Omental fat pad (tissue), 4 donors: Measurements from ENCODE around the gene CIAO2A. TPM values are rescaled to one million over a fixed set of nuclear protein-coding genes. Genes with fewer than 3 reads are reported as not detected.
"Not testable (repeated sequence)": the region's sequence is repeated elsewhere in the genome, so short reads cannot be mapped to it uniquely, and the experiment has no call there.

ENCODE experiments used
- ATAC-seq: fragments of 150-250 bp; one replicate; pipeline ENCODE4 v1.9.1; 2016; ENCODE audit warnings: mild to moderate bottlenecking, moderate library complexity; ENCODE audit not compliant: low FRiP score
- DNase-seq: peaks from one replicate; pipeline ENCODE4 v3.0.0-alpha.2; 2019; ENCODE audit warnings: low spot score
- CTCF ChIP-seq, 3 donors: fragments of 450-650 bp; IDR thresholded peaks; one replicate each; pipeline ENCODE4 v1.5.1; 2016 to 2017; ENCODE audit warnings: antibody characterized with exemption in 3 of 3, mild to moderate bottlenecking in 3 of 3, moderate library complexity in 2 of 3
- total RNA-seq, 4 donors: library from RNA; depleted of rRNA; stranded (reverse); fragments of >200 nt; gene quantifications; one replicate each; pipeline ENCODE4 v1.1.0, GENCODE V29; 2016

The CIAO2A gene
- total RNA-seq, 4 donors from 2014 or later = 39.9 to 48.3 (median 40.5) TPM

GRCh38 chr15:64125978-64126377, 32.3 kb upstream of the CIAO2A start:
- no peak for ATAC-seq
- no peak for DNase-seq
- no peak for TF ChIP-seq CTCF (IDR thresholded peaks at IDR 0.05)

GRCh38 chr15:64122936-64123351, 29.3 kb upstream of the CIAO2A start:
- ATAC-seq = no peak
- no peak for DNase-seq
- TF ChIP-seq CTCF (IDR thresholded peaks at IDR 0.05) = no peak

- no peak for TF ChIP-seq CTCF (IDR thresholded peaks at IDR 0.05)
- DNase-seq (no peak), ATAC-seq (no peak)
Observed at GRCh38 chr15:64122444-64122843, 28.8 kb upstream of the CIAO2A start.

DNA sequence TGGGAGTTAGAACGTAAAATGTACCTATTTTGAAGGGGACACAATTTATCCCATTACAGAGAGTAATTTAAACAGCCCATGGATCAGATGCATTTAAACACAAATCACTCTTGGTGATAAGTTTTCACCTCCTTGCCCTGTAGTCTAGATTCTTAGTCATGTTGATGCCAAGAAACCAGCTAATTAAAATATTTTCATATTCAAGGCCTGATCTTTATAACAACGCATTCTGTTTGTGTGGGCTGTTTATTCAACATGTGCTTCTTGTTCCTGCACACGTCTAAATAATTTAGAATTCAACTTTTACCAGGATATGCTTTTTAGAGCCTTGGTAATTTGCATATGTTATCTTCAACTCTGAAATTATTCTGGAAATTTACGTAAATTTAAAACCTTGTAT, 28.0 kb upstream of the CIAO2A start:
- DNase-seq (no peak), ATAC-seq (no peak)
- no peak for TF ChIP-seq CTCF (IDR thresholded peaks at IDR 0.05)

- DNase-seq, ATAC-seq: not testable (repeated sequence)
Observed at GRCh38 chr15:64120322-64120721, 26.7 kb upstream of the CIAO2A start.

DNA sequence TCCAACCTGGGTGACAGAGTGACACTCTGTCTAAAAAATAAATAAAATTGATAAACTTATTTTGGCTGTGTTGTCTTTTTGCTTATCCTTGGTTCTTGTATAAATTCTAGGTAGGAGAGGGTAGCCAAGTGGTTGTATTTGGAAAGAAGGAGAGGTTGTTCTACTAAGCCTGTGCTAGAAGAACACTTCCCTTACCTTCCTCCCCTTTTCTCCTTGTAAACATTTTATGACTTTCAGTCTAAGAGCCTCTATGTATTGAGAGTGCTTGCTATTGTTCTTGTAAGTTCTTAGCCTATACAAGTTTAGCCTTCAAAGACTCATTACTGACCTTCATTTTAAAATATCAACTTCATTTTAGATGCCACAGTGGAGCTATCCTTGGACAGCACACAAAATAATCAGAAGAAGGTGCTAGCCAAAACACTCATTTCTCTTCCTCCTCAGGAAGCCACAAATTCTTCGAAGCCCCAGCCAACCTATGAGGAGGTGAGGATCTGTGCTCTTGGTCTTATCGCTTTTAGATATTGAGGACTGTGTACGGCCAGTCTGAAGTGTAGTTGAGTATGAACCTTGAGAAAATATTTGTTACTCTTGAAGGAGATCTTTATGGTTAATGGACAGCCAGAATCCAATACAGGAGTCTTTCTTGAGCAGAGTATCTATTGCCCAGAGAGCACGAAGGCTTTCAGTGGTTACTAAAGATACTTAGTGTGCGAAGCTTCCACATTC, 24.3 kb upstream of the CIAO2A start:
- no peak for ATAC-seq
- no peak for DNase-seq
- TF ChIP-seq CTCF (IDR thresholded peaks at IDR 0.05) = no peak

- DNase-seq = no peak
- TF ChIP-seq CTCF (IDR thresholded peaks at IDR 0.05) = no peak
- no peak for ATAC-seq
Observed at GRCh38 chr15:64112904-64113303, 19.3 kb upstream of the CIAO2A start.
